Measurements from ENCODE around the gene CCSAP. TPM values are rescaled to one million over a fixed set of nuclear protein-coding genes. Genes with fewer than 3 reads are reported as not detected.

CCSAP gene
- polyA plus RNA-seq, 3 donors, result 5.2 to 12.2 (median 6.7) TPM

DNA sequence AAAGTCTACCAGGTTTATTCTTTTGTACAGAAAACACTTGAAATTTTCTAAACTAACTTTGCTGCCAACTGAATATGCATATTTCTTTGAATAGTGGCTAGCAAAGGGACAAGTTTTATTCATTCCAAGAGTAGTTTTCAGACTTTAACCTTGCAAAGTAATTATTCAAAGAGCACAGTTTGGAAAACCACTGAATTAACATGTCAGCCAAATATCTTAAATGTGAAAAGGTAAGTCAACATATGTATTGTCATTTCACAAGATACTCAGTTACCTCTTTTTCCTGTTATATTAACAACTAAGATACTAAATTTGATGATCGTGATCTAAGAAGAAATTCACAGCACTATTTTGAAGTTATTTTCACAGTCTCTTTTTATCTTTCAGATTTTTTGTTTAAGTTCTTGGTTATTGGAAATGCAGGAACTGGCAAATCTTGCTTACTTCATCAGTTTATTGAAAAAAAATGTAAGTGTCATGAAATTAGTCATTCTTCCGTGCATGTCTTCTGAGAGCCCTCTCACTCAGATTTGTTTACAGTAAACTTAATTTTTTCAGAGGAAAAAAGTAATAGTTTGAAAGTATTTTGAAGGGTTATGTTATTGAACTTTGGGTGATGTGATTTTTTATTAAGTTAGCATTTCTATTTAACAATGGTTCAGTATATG lies 56.6 kb downstream of the CCSAP start:
- peaks cover 73% of the 10 kb centered on the region for H3K79me2 ChIP-seq (ENCODE audit: insufficient read depth, low read length)
- peaks cover 52 to 53% of the 10 kb centered on the region in 2 donors for H3K36me3 Mint-ChIP-seq
- peaks cover 10% of the 10 kb centered on the region for H3K4me1 Mint-ChIP-seq

GRCh38 chr1:229285440-229285839 lies 57.4 kb downstream of the CCSAP start:
- no peak overlapping the region for H3K4me3 Mint-ChIP-seq

More for the DNA sequence above, 56.6 kb downstream of the CCSAP start:
- Mint-ChIP-seq H3K4me3 (no peak overlapping the region), H3K27ac (no peak overlapping the region), H3K27me3 (ENCODE audit: low read depth in 3 of 3) (no peaks in the 10 kb centered on the region), H3K9me3 (peaks cover 0 to 1% (median 0%) of the 10 kb centered on the region in 7 donors)
- Histone ChIP-seq H3K4me1 (ENCODE audit: control insufficient read depth in 1 of 2, insufficient read depth in 2 of 2, low read length in 2 of 2) (no peaks in the 10 kb centered on the region), H3K9me3 (replicated peaks in 1 of 2; ENCODE audit: control insufficient read depth in 1 of 2, insufficient read depth in 1 of 2, low read length in 2 of 2) (no peaks in the 10 kb centered on the region), H4K20me1 (ENCODE audit: insufficient read depth, low read length) (peaks cover 56% of the 10 kb centered on the region), H3K4me2 (replicated peaks; ENCODE audit: extremely low read depth, low read length, poor library complexity, severe bottlenecking) (no peak overlapping the region), H3K27me3 (ENCODE audit: control insufficient read depth in 2 of 2, insufficient read depth in 2 of 2, low read length in 2 of 2) (no peaks in the 10 kb centered on the region), H3K4me3 (replicated peaks in 1 of 3; ENCODE audit: low read depth in 2 of 3, low read length in 3 of 3) (no peak overlapping the region), H3K9ac (ENCODE audit: insufficient read depth, low read length, poor library complexity, severe bottlenecking) (no peak overlapping the region), H3K36me3 (replicated peaks in 1 of 2; ENCODE audit: control insufficient read depth in 1 of 2, insufficient read depth in 2 of 2, low read length in 2 of 2) (peaks cover 14 to 31% of the 10 kb centered on the region in 2 donors), H2AFZ (ENCODE audit: insufficient read depth, low read depth, low read length, poor library complexity, severe bottlenecking) (no peak overlapping the region), H3K27ac (ENCODE audit: low read depth in 1 of 2, low read length in 2 of 2) (no peak overlapping the region)
- intact Hi-C loops (cut with micrococcal nuclease), result no loop called here
- DNase-seq, result no peak
- WGBS (ENCODE audit: insufficient coverage), result no CpG with 5 or more reads among the region's 2 CpGs
- no peak for TF ChIP-seq CTCF (IDR thresholded peaks at IDR 0.05)

More at GRCh38 chr1:229285440-229285839, 57.4 kb downstream of the CCSAP start:
- H3K9me3 Mint-ChIP-seq, result peaks cover 0 to under 1% (median 0%) of the 10 kb centered on the region in 7 donors
- Histone ChIP-seq H3K27me3 (ENCODE audit: control insufficient read depth in 2 of 2, insufficient read depth in 2 of 2, low read length in 2 of 2) (no peaks in the 10 kb centered on the region), H4K20me1 (ENCODE audit: insufficient read depth, low read length) (peaks cover 61% of the 10 kb centered on the region), H3K79me2 (ENCODE audit: insufficient read depth, low read length) (peaks cover 81% of the 10 kb centered on the region), H3K27ac (ENCODE audit: low read depth in 1 of 2, low read length in 2 of 2) (no peak overlapping the region), H3K4me1 (ENCODE audit: control insufficient read depth in 1 of 2, insufficient read depth in 2 of 2, low read length in 2 of 2) (peaks cover 0 to 5% of the 10 kb centered on the region in 2 donors), H3K9ac (ENCODE audit: insufficient read depth, low read length, poor library complexity, severe bottlenecking) (no peak overlapping the region), H3K4me2 (replicated peaks; ENCODE audit: extremely low read depth, low read length, poor library complexity, severe bottlenecking) (no peak overlapping the region), H3K9me3 (replicated peaks in 1 of 2; ENCODE audit: control insufficient read depth in 1 of 2, insufficient read depth in 1 of 2, low read length in 2 of 2) (no peaks in the 10 kb centered on the region), H3K4me3 (replicated peaks in 1 of 3; ENCODE audit: low read depth in 2 of 3, low read length in 3 of 3) (no peak overlapping the region), H2AFZ (ENCODE audit: insufficient read depth, low read depth, low read length, poor library complexity, severe bottlenecking) (no peak overlapping the region), H3K36me3 (replicated peaks in 1 of 2; ENCODE audit: control insufficient read depth in 1 of 2, insufficient read depth in 2 of 2, low read length in 2 of 2) (peaks cover 12 to 23% of the 10 kb centered on the region in 2 donors)
- no peak for DNase-seq
- intact Hi-C loops (cut with micrococcal nuclease), result no loop called here
- no peak for TF ChIP-seq CTCF (IDR thresholded peaks at IDR 0.05)
- peaks cover 44 to 45% of the 10 kb centered on the region in 2 donors for H3K36me3 Mint-ChIP-seq
- peaks cover 14% of the 10 kb centered on the region for H3K4me1 Mint-ChIP-seq
- no peak overlapping the region for H3K27ac Mint-ChIP-seq
- 100% methylated on average over 1 of the region's 2 CpGs for WGBS (ENCODE audit: insufficient coverage)
- no peaks in the 10 kb centered on the region for H3K27me3 Mint-ChIP-seq (ENCODE audit: low read depth in 3 of 3)
